DMS114 treated with DMSO at 0.1 percent for 48 hours (cell line): ENCODE data around the gene CTTN.
"Not testable (repeated sequence)": the region's sequence is repeated elsewhere in the genome, so short reads cannot be mapped to it uniquely, and the experiment has no call there.

ENCODE experiments used
- DNase-seq: peaks from one replicate; lab custom pipeline; 2025; ENCODE audit not compliant: unreplicated experiment; lab: John Stamatoyannopoulos, UW

The CTTN gene

GRCh38 chr11:70381350-70381749, 17.0 kb upstream of the CTTN start:
- DNase-seq, result no peak

- DNase-seq, result peak; percentile 95
Measured at GRCh38 chr11:70381872-70382861, 16.2 kb upstream of the CTTN start.

GRCh38 chr11:70383664-70384565, 14.4 kb upstream of the CTTN start:
- DNase-seq, result no peak

- DNase-seq, result no peak
Measured at GRCh38 chr11:70384566-70385152, 13.7 kb upstream of the CTTN start.

- DNase-seq, result no peak
Measured at GRCh38 chr11:70387564-70387963, 10.8 kb upstream of the CTTN start.

GRCh38 chr11:70389201-70389600, 9.1 kb upstream of the CTTN start:
- no peak for DNase-seq

- not testable (repeated sequence) for DNase-seq
Measured at GRCh38 chr11:70390882-70391281, 7.4 kb upstream of the CTTN start.

- DNase-seq, result no peak
Measured at GRCh38 chr11:70394211-70394950, 3.9 kb upstream of the CTTN start.

GRCh38 chr11:70397336-70397982, 870 bp upstream of the CTTN start:
- DNase-seq, result peak; percentile 96

GRCh38 chr11:70398834-70399680, 728 bp downstream of the CTTN start:
- no peak for DNase-seq

GRCh38 chr11:70399681-70400112, 1.4 kb downstream of the CTTN start:
- DNase-seq, result no peak

GRCh38 chr11:70400643-70401042, 2.3 kb downstream of the CTTN start:
- no peak for DNase-seq

GRCh38 chr11:70402016-70402415, 3.7 kb downstream of the CTTN start:
- DNase-seq, result no peak

GRCh38 chr11:70402685-70403084, 4.4 kb downstream of the CTTN start:
- no peak for DNase-seq

- no peak for DNase-seq
Measured at GRCh38 chr11:70404244-70404643, 5.9 kb downstream of the CTTN start.

- no peak for DNase-seq
Measured at GRCh38 chr11:70405679-70406395, 7.5 kb downstream of the CTTN start.

GRCh38 chr11:70407121-70407520, 8.8 kb downstream of the CTTN start:
- DNase-seq, result no peak

- DNase-seq, result no peak
Measured at GRCh38 chr11:70407814-70408213, 9.5 kb downstream of the CTTN start.
